ENCODE data around the gene IGFN1.
"Not testable (repeated sequence)": the region's sequence is repeated elsewhere in the genome, so short reads cannot be mapped to it uniquely, and the experiment has no call there.

IGFN1 gene

DNA sequence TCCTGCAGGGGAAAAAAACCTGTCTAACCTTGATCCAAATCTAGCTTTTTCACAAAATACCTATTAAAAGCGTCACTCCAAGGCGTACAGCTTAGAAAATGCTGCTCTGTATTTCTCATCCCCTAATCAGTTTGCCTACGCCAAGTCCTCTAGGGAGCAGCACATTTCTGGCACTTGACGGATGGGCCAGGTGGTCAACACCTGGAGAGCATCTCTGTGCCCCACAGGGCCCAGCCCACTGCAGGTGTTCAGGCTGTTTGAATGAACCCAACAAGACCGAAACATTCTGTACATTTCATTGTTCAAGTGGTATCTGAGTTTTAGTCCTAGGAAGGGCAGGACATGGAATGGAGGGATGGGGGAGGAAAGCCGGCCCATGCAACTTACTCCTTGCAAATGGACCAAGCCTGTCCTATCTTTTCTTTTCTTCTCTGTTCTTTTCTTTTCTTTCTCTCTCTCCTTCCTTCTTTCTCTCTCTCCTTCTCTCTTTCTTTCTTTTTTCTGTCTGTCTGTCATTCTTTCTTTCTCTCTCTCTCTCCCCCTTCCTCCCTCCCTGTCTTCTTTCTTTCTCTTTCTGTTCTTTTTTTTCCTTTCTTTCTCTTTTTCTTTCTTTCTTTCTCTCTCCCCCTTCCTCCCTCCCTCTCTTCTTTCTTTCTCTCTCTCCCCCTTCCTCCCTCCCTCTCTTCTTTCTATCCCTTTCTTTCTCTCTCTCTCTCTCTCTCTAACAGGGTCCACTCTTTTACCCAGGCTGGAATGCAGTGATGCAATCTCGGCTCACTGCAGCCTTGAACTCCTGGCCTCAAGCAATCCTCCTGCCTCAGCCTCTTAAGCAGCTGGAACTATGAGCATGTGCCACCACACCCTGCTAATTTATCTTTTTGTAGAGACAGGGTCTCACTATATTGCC lies 29.1 kb downstream of the IGFN1 start:
- no peak for DNase-seq

DNA sequence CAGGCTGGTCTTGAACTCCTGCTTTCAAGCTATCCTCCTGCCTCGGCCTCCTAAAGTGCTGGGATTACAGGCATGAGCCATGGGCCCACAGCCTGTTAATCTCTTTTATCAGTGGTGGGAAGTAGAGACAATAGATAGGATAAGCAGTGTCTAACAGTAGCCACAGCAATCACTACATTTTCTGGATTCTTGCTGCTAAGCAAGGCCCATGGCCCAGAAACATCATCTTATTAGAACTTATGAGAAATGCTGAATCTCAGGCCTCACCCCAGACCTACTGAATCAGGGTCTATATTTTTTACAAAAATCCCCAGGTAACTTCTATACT lies 29.7 kb downstream of the IGFN1 start:
- DNase-seq: no peak

- no peak for DNase-seq
Measured at GRCh38 chr1:201221201-201221846, 30.7 kb downstream of the IGFN1 start.

- DNase-seq: no peak
Measured at GRCh38 chr1:201222125-201222524, 31.5 kb downstream of the IGFN1 start.

DNA sequence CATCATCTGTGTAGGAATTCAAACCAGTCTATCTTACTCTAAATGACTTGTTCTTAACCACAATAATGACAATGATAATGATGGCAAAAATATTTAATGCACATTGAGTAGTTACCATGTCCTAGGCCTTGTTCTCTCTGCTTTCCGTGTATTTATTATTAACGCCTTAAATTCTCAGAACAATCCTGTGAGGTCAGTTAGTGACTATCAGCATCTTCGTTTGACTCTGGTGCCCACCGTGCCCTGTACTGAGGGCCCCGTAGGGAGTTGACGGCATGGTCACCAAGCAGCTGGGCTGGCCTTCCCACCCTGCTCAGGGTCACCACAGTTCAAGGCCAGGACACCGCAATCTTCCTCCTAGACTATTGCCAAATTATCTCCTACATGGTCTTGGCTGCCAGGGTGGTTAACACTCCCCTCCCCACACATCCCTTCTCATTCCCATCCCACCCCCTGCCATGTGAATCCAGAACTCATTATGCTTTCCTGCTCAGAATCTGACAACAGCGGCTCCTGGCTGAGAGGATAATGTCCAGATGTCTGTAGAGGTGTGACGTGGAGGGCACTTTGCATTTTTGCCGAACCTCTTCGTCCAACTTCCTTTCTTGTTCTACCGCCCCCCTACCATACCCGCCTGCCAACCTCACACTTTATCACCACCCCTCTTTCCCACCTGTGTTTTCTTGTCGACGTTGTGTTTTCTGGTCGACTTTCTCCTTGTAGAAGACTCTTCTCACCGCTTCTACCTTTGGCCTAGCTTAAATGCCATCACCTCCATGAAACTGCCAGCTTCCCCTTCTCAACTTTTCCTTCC lies 33.4 kb downstream of the IGFN1 start:
- DNase-seq: no peak

GRCh38 chr1:201224666-201225370 lies 34.2 kb downstream of the IGFN1 start:
- DNase-seq: no peak

DNA sequence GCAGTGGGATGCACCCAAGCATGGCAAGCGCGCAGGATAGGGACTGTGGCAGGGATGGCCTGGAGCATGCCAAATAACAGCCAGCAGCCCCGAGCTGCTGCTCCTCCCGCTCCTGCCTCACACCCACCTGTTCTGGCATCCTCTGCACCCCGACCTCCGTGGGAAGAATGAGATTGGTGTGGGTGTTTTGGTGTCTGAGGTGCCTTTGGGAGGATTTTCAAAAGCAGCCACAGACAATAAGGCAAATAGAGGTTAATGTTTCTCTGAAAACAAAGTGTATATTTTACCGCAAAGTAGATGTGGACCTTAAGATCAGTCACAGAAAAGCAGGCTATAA lies 35.5 kb downstream of the IGFN1 start:
- no peak for DNase-seq

GRCh38 chr1:201226859-201227488 lies 36.4 kb downstream of the IGFN1 start:
- DNase-seq: no peak

DNA sequence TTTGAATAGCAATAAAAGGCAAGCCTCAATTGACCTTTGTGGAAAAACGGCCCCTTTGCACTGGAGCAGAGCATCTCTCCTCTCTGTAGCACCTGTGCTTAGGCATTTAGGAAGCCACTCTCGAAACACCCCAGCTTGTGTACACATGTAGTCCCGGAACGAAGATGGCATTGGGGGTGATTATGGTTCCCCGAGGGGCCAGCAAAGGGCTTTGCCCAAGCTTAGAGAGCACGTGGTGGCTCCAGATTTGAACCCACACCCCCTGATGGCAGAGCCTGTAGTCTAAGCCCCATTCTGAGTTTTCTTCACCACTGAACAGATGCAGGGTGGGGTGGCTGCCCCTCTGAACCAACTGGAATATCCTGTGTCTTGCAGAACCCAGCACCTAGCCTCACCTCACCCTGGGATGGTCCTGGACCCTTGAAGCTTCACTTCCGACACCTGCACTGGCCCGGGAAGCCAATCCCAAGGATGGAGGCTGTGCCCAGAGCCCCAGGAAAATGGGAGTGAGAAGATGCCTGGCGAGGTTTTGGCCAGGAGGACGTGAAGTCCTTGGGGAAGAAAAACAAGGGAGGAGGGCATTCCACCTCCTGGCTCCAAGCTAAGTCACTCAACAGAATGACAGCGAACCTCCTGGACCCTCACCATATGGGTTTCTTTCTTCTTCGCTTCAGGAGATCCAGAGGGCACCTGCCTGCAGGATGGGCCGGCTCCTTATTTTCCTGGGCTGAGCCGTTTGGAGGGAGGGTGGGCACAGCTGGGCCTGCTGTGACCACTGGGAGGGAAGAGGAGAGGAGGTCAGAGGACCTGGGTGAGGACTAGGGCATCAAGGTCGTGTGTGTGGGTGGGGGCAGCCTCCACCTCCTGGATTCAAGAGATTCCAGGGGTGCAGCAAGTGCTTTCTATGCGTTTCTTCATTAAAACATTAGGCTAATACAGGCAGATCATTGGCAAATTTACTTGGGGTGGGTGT lies 37.7 kb downstream of the IGFN1 start:
- DNase-seq: no peak

- DNase-seq: no peak
Measured at GRCh38 chr1:201229095-201229494, 38.5 kb downstream of the IGFN1 start.

DNA sequence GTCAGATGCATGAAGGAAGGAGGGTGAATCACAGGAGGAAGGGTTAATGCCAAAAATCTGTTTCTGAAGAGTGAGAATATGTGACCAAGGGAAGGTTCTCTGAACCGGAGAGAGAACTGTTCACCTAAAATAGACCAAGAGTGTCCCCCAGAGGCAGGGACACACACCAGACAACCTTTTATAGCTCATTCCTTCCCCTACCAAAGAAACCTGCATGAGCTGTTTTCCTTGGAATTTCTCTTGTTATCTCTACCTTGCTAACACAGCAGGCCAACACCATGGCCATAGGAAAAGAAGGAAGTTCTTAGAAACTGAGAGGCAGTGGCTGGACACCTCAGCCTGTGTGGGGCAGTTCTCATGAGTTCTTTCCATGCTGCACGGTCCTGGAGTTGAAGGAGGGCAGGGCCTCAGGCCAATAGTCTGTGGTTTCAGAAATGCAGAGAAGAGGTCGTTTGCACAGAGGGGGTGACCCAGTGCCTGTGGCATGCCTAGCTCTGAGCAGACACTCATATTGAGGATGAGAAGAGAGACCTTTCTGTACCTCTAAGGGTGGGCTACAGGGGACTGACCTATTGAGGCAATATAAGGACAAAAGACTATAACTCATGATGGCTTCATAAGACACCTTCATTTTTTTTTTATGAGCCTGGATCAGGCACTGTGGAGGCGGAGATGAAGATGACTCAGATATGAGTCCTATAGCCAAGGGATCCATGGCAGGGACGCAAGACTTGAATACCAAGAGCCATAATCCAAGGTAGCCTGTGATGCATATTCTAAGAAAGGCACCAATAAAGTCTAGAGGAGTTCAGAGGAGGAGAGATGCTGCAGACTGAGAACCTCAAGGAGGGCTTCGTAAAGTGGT lies 39.4 kb downstream of the IGFN1 start:
- no peak for DNase-seq

DNA sequence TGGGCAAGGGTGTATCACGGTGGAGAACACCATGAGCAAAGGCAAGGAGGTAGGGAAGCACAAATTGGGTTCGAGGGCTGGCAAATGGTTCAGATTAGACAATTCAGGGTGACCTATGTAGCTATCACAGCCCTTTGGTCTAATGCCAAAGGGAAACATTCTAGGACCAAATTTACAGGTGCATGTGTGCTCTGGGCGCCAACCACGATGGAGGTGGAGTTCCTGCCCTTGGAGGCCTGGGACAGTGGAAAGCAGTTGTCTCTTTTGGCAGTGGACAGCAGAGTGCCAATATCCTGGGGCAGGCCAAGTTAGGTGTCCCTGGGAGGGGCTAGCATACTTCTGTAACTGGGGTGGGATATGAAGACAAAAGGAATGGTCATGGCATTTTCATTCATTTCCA lies 40.1 kb downstream of the IGFN1 start:
- no peak for DNase-seq

- DNase-seq: not testable (repeated sequence)
Measured at GRCh38 chr1:201239646-201240045, 49.0 kb downstream of the IGFN1 start.

DNA sequence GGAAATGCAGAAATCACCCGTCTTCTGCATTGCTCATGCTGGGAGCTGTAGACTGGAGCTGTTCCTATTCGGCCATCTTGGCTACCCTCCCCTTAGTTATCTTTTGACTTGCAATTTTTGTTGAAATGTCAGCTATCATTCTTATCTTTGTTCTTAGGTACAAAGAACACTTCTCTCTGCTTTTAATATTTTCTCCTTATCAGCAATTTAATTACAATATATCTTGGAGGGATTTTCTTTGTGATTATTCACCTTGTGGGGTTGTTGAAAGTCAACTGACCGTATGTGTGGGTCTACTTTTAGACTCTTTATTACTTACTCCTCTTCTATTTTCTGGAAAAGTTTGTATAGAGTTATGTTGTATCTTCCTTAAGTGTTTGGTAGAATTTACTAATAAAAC lies 49.5 kb downstream of the IGFN1 start:
- no peak for DNase-seq

- no peak for DNase-seq
Measured at GRCh38 chr1:201241736-201242135, 51.1 kb downstream of the IGFN1 start.

DNA sequence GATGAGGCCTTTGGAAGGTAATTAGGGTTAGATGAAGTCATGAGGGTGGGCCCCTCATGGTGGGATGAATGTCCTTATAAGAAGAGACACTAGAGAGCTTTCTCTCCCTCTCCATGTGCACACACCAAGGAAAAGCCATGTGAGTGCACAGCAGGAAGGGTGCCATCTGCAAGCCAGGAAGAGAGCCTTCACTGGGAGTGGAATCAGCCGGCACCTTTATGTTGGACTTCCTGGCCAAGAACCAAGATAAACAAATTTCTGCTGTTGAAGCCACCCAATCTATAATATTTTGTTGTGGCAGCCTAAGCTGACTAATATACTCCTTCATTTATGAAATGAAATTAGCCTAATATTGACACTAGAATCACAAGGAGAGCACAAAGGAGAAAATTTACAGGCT lies 54.5 kb downstream of the IGFN1 start:
- DNase-seq: no peak

- no peak for DNase-seq
Measured at GRCh38 chr1:201248721-201249559, 58.3 kb downstream of the IGFN1 start.

DNA sequence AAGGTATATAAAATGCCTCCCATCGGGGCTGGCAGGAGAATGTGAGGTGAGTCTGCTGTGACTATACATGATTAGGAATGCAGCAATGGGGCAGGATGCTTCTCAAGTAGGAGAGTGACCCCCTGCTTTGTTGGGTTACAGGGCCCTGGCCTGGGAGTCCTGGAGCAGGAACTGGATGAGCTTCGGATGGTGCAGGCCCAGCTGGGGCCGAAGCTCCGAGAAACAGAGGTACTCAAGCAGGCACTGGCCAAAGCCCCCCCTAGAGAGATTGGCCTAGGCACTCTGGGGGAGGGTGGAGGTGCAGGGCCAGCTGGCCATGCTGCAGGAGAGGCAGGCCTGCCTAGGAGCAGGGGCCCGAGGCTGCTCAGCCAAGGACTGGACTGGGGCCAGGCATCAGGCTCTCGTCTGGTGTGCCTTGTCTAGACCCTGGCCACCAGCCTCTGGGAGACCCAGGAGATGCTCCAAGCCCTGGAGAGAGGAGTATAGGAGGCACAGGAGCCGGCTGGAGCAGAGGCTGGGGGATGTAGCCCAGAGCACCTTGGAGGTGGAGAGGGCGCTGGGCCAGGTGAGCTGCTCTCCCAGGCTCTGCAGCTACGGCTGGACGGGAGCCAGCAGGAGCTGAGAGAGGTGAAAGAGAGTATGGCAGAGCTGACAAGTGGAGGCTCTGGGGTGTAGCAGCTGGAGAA lies 59.8 kb downstream of the IGFN1 start:
- DNase-seq: no peak

- DNase-seq: no peak
Measured at GRCh38 chr1:201251411-201251810, 60.8 kb downstream of the IGFN1 start.

Measured in activated CD4-positive, alpha-beta T cell treated with anti-CD3 and anti-CD28 coated beads, Interleukin-2, amount 50 U/mL, for 16 hours (primary cell).